ENCODE results near the gene FAM180A. TPM values are rescaled to one million over a fixed set of nuclear protein-coding genes. Genes with fewer than 3 reads are reported as not detected.

Gene FAM180A
- polyA plus RNA-seq, 1 donor (not counting 4 experiments of a cell fraction or from before 2014, with no cell fraction given) = 0.73 TPM

GRCh38 chr7:135742371-135742770 lies 6.2 kb downstream of the FAM180A start:
- no peak for TF ChIP-seq CTCF (optimal IDR thresholded peaks at IDR 0.05 in 1 of 3, IDR thresholded peaks at IDR 0.05 in 1 of 3, conservative IDR thresholded peaks at IDR 0.05 in 1 of 3; ENCODE audit: extremely low read depth in 1 of 3, insufficient read depth in 2 of 3, low read length in 3 of 3)
- dilution Hi-C loops (cut with MboI; ENCODE audit: extremely low pct_ligation_motif_present, low sequenced_read_pairs) = no loop called here
- peaks cover 30% of the 10 kb centered on the region for H3K4me1 ChIP-seq (ENCODE audit: control insufficient read depth, extremely low read depth, insufficient read depth, low read length)
- H3K4me2 ChIP-seq (ENCODE audit: control insufficient read depth, extremely low read depth, insufficient read depth, low read depth, low read length) = no peak overlapping the region
- H2AFZ ChIP-seq (ENCODE audit: control insufficient read depth, low read length) = no peak overlapping the region
- DNase-seq (ENCODE audit: low read depth, low spot score) (no peak), FAIRE-seq (no peak)
- no peak overlapping the region for H3K4me3 ChIP-seq (ENCODE audit: control insufficient read depth in 2 of 3, extremely low read depth in 1 of 3, insufficient read depth in 2 of 3, low read depth in 1 of 3, low read length in 3 of 3)
- no peaks in the 10 kb centered on the region for H3K79me2 ChIP-seq (ENCODE audit: control insufficient read depth, insufficient read depth, low read length)
- no peaks in the 10 kb centered on the region for H3K36me3 ChIP-seq (ENCODE audit: control insufficient read depth in 2 of 2, extremely low read depth in 1 of 2, insufficient read depth in 2 of 2, low read length in 2 of 2)
- no peaks in the 10 kb centered on the region for H3K9me1 ChIP-seq (ENCODE audit: control insufficient read depth, extremely low read depth, insufficient read depth, low read length)
- H3K27ac ChIP-seq (ENCODE audit: control insufficient read depth, insufficient read depth, low read length) = no peak overlapping the region
- no peak overlapping the region for H3K9ac ChIP-seq (ENCODE audit: control insufficient read depth, extremely low read depth, insufficient read depth, low read length)
- no peaks in the 10 kb centered on the region for H3K27me3 ChIP-seq (ENCODE audit: control insufficient read depth, extremely low read depth, insufficient read depth, low read length)
- H3K9me3 ChIP-seq (ENCODE audit: control insufficient read depth, low read depth, low read length) = no peaks in the 10 kb centered on the region
- no peaks in the 10 kb centered on the region for H4K20me1 ChIP-seq (ENCODE audit: control insufficient read depth, extremely low read depth, insufficient read depth, low read length)

GRCh38 chr7:135741905-135742304 lies 6.7 kb downstream of the FAM180A start:
- Histone ChIP-seq H4K20me1 (ENCODE audit: control insufficient read depth, extremely low read depth, insufficient read depth, low read length) (no peaks in the 10 kb centered on the region), H2AFZ (ENCODE audit: control insufficient read depth, low read length) (no peak overlapping the region), H3K27me3 (ENCODE audit: control insufficient read depth, extremely low read depth, insufficient read depth, low read length) (no peaks in the 10 kb centered on the region), H3K4me3 (ENCODE audit: control insufficient read depth in 2 of 3, extremely low read depth in 1 of 3, insufficient read depth in 2 of 3, low read depth in 1 of 3, low read length in 3 of 3) (no peak overlapping the region), H3K9ac (ENCODE audit: control insufficient read depth, extremely low read depth, insufficient read depth, low read length) (no peak overlapping the region), H3K27ac (ENCODE audit: control insufficient read depth, insufficient read depth, low read length) (no peak overlapping the region), H3K4me1 (ENCODE audit: control insufficient read depth, extremely low read depth, insufficient read depth, low read length) (peaks cover 30% of the 10 kb centered on the region), H3K9me1 (ENCODE audit: control insufficient read depth, extremely low read depth, insufficient read depth, low read length) (no peaks in the 10 kb centered on the region), H3K9me3 (ENCODE audit: control insufficient read depth, low read depth, low read length) (no peaks in the 10 kb centered on the region), H3K4me2 (ENCODE audit: control insufficient read depth, extremely low read depth, insufficient read depth, low read depth, low read length) (no peak overlapping the region), H3K36me3 (ENCODE audit: control insufficient read depth in 2 of 2, extremely low read depth in 1 of 2, insufficient read depth in 2 of 2, low read length in 2 of 2) (no peaks in the 10 kb centered on the region), H3K79me2 (ENCODE audit: control insufficient read depth, insufficient read depth, low read length) (no peaks in the 10 kb centered on the region)
- TF ChIP-seq EZH2 (IDR thresholded peaks at IDR 0.05; ENCODE audit: low read length) (no peak), CTCF (optimal IDR thresholded peaks at IDR 0.05 in 1 of 3, IDR thresholded peaks at IDR 0.05 in 1 of 3, conservative IDR thresholded peaks at IDR 0.05 in 1 of 3; ENCODE audit: extremely low read depth in 1 of 3, insufficient read depth in 2 of 3, low read length in 3 of 3) (no peak)
- FAIRE-seq (no peak), DNase-seq (ENCODE audit: low read depth, low spot score) (no peak)
- dilution Hi-C loops (cut with MboI; ENCODE audit: extremely low pct_ligation_motif_present, low sequenced_read_pairs) = no loop called here

Measured in keratinocyte (primary cell).